Mesendoderm (in vitro differentiated cells): Measurements from ENCODE around the gene FGR.
"Not testable (repeated sequence)": the region's sequence is repeated elsewhere in the genome, so short reads cannot be mapped to it uniquely, and the experiment has no call there.

Source experiments
- DNase-seq: peaks from one replicate; pipeline ENCODE4 v3.0.0; 2013
- H2AK5ac ChIP-seq: 2 replicates; pipeline ENCODE4 v1.6.1; 2013; ENCODE audit warnings: low read length, inconsistent platforms
- H2BK120ac ChIP-seq: 2 replicates; pipeline ENCODE4 v1.6.1; 2013; ENCODE audit warnings: low read depth, mild to moderate bottlenecking, low read length, moderate library complexity, mixed read lengths
- H2BK15ac ChIP-seq: replicated peaks from 2 replicates; pipeline ENCODE4 v1.6.1; 2013; ENCODE audit warnings: low read depth, mild to moderate bottlenecking, moderate library complexity
- H2BK5ac ChIP-seq: 2 replicates; pipeline ENCODE4 v1.6.1; 2013; ENCODE audit warnings: low read length, inconsistent platforms
- H3K18ac ChIP-seq: 2 replicates; pipeline ENCODE4 v1.6.1; 2013; ENCODE audit warnings: mild to moderate bottlenecking, low read length, mixed read lengths
- H3K23ac ChIP-seq: one replicate; pipeline ENCODE4 v1.6.1; 2013; ENCODE audit warnings: low read length
- H3K27ac ChIP-seq: 2 replicates; pipeline ENCODE4 v1.5.1; 2013; ENCODE audit warnings: low read depth, mild to moderate bottlenecking, inconsistent platforms, low read length, moderate library complexity
- H3K27me3 ChIP-seq: 2 replicates; pipeline ENCODE4 v1.6.1; 2013; ENCODE audit warnings: low read length, control low read depth, mild to moderate bottlenecking, inconsistent platforms; ENCODE audit not compliant: insufficient read depth, poor library complexity
- H3K36me3 ChIP-seq: 2 replicates; pipeline ENCODE4 v1.6.1; 2013; ENCODE audit warnings: low read length, inconsistent platforms; ENCODE audit not compliant: control insufficient read depth, insufficient read depth
- H3K4ac ChIP-seq: one replicate; pipeline ENCODE4 v1.6.1; 2013; ENCODE audit warnings: low read depth, mild to moderate bottlenecking, low read length, moderate library complexity
- H3K4me1 ChIP-seq: 2 replicates; pipeline ENCODE4 v1.6.1; 2013; ENCODE audit warnings: low read depth, low read length, inconsistent platforms; ENCODE audit not compliant: control insufficient read depth
- H3K4me2 ChIP-seq: 2 replicates; pipeline ENCODE4 v1.6.1; 2013; ENCODE audit warnings: low read length
- H3K4me3 ChIP-seq: 2 replicates; pipeline ENCODE4 v1.5.1; 2013; ENCODE audit warnings: mild to moderate bottlenecking, low read length
- H3K56ac ChIP-seq: one replicate; pipeline ENCODE4 v1.6.1; 2013; ENCODE audit warnings: low read length
- H3K79me1 ChIP-seq: 2 replicates; pipeline ENCODE4 v1.6.1; 2013; ENCODE audit warnings: low read length, inconsistent platforms
- H3K79me2 ChIP-seq: 2 replicates; pipeline ENCODE4 v1.6.1; 2013; ENCODE audit warnings: mild to moderate bottlenecking, low read length; ENCODE audit not compliant: control insufficient read depth, insufficient read depth
- H3K9ac ChIP-seq: 2 replicates; pipeline ENCODE4 v1.6.1; 2013; ENCODE audit warnings: low read length, inconsistent platforms
- H4K5ac ChIP-seq: one replicate; pipeline ENCODE4 v1.6.1; 2013; ENCODE audit warnings: low read length
- H4K8ac ChIP-seq: one replicate; pipeline ENCODE4 v1.6.1; 2013; ENCODE audit warnings: low read depth, mild to moderate bottlenecking, control low read depth, low read length, moderate library complexity
- whole genome bisulfite sequencing: extraction: QIAGEN DNeasy Blood & Tissue Kit; methylation state at CpG from one replicate; pipeline ENCODE4 v1.1.7; 2013; ENCODE audit warnings: low lambda C conversion rate, missing lambda C conversion rate; ENCODE audit not compliant: insufficient coverage; ENCODE audit errors: extremely low coverage; 5-methylcytosine and 5-hydroxymethylcytosine counted together

Gene FGR

DNA sequence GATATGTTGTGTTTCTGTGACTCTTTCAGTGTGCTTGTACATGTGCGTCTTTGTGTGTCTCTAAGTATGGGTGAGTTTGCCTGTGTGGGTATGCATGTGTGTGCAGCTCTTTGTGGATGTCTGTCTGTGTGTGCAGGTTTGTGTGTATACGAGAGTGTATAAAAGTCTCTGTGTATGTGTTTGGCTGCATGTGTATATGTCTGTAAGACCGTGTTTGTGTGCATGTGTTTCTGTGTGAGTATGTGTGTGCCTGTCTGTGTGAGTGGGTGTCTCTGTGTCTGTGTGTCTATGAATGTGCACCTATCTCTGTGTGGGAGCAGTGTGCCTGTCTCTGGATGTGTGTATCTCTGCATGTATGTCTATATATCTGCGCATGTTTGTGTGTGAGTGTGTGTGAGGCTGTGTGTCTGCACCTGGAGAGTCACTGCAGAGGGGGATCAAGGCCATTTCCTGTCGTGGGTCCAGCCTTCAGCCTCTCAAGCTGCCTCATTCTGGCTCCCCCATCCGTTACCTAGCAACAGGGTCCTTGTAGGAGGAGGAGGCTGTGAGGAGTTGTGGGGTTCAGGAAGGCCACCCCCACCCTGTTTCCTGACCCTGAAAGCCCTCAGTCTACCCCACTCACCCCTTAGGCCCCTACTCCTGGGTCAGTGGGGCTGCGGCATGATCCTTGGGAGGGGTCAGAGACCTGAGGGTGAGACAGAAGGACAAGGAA, 10.4 kb downstream of the FGR start:
- no peak overlapping the region for H3K4me3 ChIP-seq
- no peak overlapping the region for H3K23ac ChIP-seq
- H2BK15ac ChIP-seq = no peak overlapping the region
- no peak overlapping the region for H3K4ac ChIP-seq
- no peaks in the 10 kb centered on the region for H3K27me3 ChIP-seq
- no peak overlapping the region for H3K18ac ChIP-seq
- H3K56ac ChIP-seq = no peak overlapping the region
- no peak overlapping the region for H4K8ac ChIP-seq
- no peaks in the 10 kb centered on the region for H3K79me2 ChIP-seq
- no peak overlapping the region for H3K9ac ChIP-seq
- H4K5ac ChIP-seq = no peak overlapping the region
- H3K36me3 ChIP-seq = no peaks in the 10 kb centered on the region
- no peaks in the 10 kb centered on the region for H3K79me1 ChIP-seq
- H3K4me2 ChIP-seq = no peak overlapping the region
- no CpG with 5 or more reads among the region's 7 CpGs for WGBS
- H3K27ac ChIP-seq = no peak overlapping the region
- no peak overlapping the region for H2BK5ac ChIP-seq
- peaks cover 2% of the 10 kb centered on the region for H3K4me1 ChIP-seq
- no peak for DNase-seq
- H2AK5ac ChIP-seq = no peak overlapping the region
- no peak overlapping the region for H2BK120ac ChIP-seq

DNA sequence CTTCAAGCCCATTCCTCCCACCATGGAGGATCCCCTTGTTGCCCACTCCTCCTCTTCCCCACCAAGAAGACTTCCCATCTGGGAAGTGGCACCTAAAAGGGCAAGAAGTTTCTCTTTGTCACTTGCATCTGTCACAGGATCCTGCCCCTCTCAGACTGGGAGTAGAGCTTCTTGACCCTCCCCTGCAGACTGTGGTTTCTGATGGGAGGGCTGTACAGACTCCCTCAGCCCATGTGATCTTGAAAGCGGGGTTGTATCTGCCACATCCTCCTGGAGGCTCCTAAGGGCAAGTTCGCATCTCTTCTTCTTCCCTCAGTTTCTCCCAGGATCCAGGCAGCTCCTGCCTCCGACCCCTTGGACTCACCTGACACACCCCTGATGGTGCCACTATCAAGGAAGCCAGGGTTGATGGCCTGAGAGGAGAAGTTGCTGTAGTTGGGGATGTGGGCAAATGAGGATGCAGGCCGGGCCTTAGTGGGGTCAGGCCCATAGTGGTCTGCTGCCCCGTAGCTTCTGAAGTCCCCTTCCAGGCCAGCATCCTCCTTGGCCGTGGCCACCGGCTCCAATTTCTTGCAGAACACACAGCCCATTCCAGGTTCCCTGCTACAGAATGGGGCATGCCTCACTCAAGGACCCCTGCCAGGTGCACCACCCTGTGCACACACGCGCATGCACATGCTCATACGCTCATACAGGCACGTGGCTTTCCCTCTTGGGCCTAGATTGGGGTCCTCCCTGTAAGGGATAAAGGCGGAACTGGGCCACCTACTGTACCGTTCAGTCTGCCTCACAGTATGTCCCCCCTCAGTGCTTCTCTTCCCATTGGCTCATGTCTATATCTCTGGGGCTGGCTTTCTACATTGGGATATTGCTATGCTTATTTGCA, 11.4 kb downstream of the FGR start:
- no CpG with 5 or more reads among the region's 13 CpGs for WGBS
- no peak overlapping the region for H2BK5ac ChIP-seq
- H3K4ac ChIP-seq = no peak overlapping the region
- no peak overlapping the region for H2AK5ac ChIP-seq
- peaks cover 2% of the 10 kb centered on the region for H3K4me1 ChIP-seq
- H3K79me2 ChIP-seq = no peaks in the 10 kb centered on the region
- no peak overlapping the region for H2BK15ac ChIP-seq
- no peak overlapping the region for H3K27ac ChIP-seq
- H3K56ac ChIP-seq = no peak overlapping the region
- no peak overlapping the region for H3K4me3 ChIP-seq
- no peak overlapping the region for H2BK120ac ChIP-seq
- H3K4me2 ChIP-seq = no peak overlapping the region
- H3K9ac ChIP-seq = no peak overlapping the region
- no peaks in the 10 kb centered on the region for H3K79me1 ChIP-seq
- no peak overlapping the region for H3K23ac ChIP-seq
- no peak overlapping the region for H4K5ac ChIP-seq
- no peaks in the 10 kb centered on the region for H3K27me3 ChIP-seq
- H4K8ac ChIP-seq = no peak overlapping the region
- no peaks in the 10 kb centered on the region for H3K36me3 ChIP-seq
- DNase-seq = no peak
- no peak overlapping the region for H3K18ac ChIP-seq

DNA sequence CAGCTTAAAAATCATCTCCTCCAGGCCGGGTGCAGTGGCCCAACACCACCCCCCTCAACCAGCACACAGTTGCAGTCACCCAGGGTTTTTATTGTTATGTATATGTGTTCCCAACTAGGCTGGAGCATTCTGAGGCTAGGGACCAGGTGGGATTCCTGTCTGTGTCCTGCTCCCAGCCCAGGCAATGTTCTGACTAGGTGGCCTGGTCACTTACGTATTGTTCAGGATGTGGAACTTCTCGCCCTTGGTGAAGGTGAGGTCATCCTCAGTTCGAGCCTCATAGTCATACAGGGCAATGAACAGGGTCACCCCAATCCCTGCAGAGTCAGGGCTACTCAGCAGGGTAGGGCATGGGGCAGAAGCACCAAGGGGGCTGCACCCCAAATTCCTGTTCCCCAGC, 12.2 kb downstream of the FGR start:
- Histone ChIP-seq H2BK120ac (no peak overlapping the region), H3K56ac (no peak overlapping the region), H3K4me3 (no peak overlapping the region), H2AK5ac (no peak overlapping the region), H3K36me3 (no peaks in the 10 kb centered on the region), H3K4me2 (no peak overlapping the region), H3K79me1 (no peaks in the 10 kb centered on the region), H3K27ac (no peak overlapping the region), H4K5ac (no peak overlapping the region), H2BK15ac (no peak overlapping the region), H3K27me3 (no peaks in the 10 kb centered on the region), H3K9ac (no peak overlapping the region), H2BK5ac (no peak overlapping the region), H4K8ac (no peak overlapping the region), H3K4me1 (peaks cover 2% of the 10 kb centered on the region), H3K79me2 (no peaks in the 10 kb centered on the region), H3K4ac (no peak overlapping the region), H3K18ac (no peak overlapping the region), H3K23ac (no peak overlapping the region)
- DNase-seq = no peak
- WGBS = no CpG with 5 or more reads among the region's 4 CpGs

DNA sequence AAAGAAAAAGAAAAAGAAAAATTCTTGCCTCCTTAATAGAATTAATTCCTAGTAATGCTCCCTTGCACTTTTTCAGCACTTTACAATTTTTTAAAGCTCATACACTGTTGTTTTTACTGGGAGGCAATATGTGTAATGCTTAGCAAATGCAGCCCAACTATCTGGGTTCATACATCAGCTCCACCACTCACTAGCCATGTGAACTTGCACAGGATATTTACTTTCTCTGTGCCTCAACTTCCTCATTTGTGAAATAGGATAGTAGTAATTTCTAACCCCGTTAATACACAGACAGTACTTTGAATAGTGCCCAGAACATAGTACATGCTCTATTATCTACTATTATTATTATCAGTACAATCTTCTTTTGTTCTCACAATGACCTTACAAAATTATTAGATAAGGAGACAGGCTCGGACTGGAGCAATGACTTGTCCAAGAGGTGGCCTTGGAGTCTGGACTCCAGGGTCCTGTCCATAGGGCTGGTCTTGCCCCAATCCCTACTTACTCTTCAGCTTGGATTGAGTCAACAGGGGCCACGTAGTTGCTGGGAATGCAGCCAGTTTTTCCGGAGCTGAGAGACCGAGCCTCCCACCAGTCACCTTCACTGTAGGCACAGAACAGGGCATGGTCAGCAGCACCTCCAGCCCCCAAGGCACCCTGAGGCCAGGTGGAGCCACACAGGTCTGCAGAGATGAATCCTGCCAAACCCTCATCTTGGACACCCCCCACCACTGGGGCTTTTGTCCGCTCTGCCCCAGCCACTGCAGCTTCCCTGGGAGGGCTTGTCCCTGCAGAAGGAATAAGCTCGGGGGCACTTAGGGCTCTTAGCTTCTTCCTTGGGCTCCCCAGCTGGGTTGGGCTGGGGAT, 13.7 kb downstream of the FGR start:
- Histone ChIP-seq H2AK5ac (no peak overlapping the region), H4K5ac (no peak overlapping the region), H3K23ac (no peak overlapping the region), H3K4ac (no peak overlapping the region), H2BK15ac (no peak overlapping the region), H3K4me3 (no peak overlapping the region), H3K79me1 (no peaks in the 10 kb centered on the region), H3K56ac (no peak overlapping the region), H3K27me3 (no peaks in the 10 kb centered on the region), H3K4me2 (no peak overlapping the region), H3K9ac (no peak overlapping the region), H3K27ac (no peak overlapping the region), H2BK5ac (no peak overlapping the region), H3K36me3 (no peaks in the 10 kb centered on the region), H3K4me1 (peaks cover 2% of the 10 kb centered on the region), H4K8ac (no peak overlapping the region), H3K79me2 (no peaks in the 10 kb centered on the region), H2BK120ac (no peak overlapping the region), H3K18ac (no peak overlapping the region)
- WGBS = no CpG with 5 or more reads among the region's 7 CpGs
- DNase-seq = no peak

DNA sequence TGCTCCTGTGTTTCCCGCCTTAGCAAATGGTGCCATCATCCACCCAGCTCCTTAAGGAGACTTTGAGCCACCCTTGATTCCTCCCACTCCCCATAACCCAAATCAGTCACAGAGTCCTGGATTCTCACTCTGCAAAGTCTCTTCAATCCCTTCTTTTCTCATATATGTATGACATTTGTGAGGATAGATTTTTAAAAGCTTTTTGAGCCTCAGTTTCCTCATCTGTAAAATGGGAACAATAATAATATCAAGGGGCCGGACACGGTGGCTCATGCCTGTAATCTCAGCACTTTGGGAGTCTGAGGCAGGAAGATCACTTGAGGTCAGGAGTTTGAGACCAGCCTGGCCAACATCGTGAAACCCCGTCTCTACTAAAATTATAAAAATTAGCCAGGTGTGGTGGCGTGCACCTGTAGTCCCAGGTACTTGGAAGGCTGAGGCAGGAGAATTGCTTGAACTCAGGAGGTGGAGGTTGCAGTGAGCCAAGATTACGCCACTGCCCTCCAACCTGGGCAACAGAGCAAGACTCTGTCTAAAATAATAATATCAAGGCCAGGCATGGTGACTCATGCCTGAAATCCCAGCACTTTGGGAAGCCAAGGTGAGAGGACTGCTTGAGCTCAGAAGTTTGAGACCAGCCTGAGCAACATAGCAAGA, 15.1 kb downstream of the FGR start:
- not testable (repeated sequence) for H3K27me3 ChIP-seq, H3K4ac ChIP-seq, H2AK5ac ChIP-seq, H2BK120ac ChIP-seq, H3K18ac ChIP-seq, H3K27ac ChIP-seq, H3K9ac ChIP-seq, DNase-seq, H3K4me1 ChIP-seq, H3K23ac ChIP-seq, H3K79me2 ChIP-seq, H3K4me2 ChIP-seq, H4K5ac ChIP-seq, H2BK15ac ChIP-seq, H3K79me1 ChIP-seq, H4K8ac ChIP-seq, H3K36me3 ChIP-seq, H2BK5ac ChIP-seq, H3K4me3 ChIP-seq, H3K56ac ChIP-seq
- WGBS = no CpG with 5 or more reads among the region's 7 CpGs
